NB4 (cell line): ENCODE results near the gene HIGD1C.

Experiments used
- CTCF ChIP-seq: IDR thresholded peaks from one replicate; pipeline ENCODE4 v1.5.1; 2012; ENCODE audit warnings: low read depth, low read length
- MAX ChIP-seq: IDR thresholded peaks from 2 replicates; pipeline ENCODE4 v1.6.1; 2011; ENCODE audit warnings: low read depth, low read length
- MYC ChIP-seq: IDR thresholded peaks from 2 replicates; pipeline ENCODE4 v1.6.1; 2011; ENCODE audit warnings: low read depth, low read length
- POLR2A ChIP-seq: IDR thresholded peaks from 2 replicates; pipeline ENCODE4 v1.6.1; 2011; ENCODE audit warnings: mild to moderate bottlenecking; ENCODE audit not compliant: insufficient read length; ENCODE audit errors: extremely low read depth

GRCh38 chr12:50979369-50980052 is 27.2 kb downstream of the HIGD1C start:
- no peak for TF ChIP-seq CTCF
- no peak for TF ChIP-seq POLR2A
- TF ChIP-seq MAX = no peak
- TF ChIP-seq MYC = no peak
